ENCODE data around the gene ACSF3.

Gene ACSF3

DNA sequence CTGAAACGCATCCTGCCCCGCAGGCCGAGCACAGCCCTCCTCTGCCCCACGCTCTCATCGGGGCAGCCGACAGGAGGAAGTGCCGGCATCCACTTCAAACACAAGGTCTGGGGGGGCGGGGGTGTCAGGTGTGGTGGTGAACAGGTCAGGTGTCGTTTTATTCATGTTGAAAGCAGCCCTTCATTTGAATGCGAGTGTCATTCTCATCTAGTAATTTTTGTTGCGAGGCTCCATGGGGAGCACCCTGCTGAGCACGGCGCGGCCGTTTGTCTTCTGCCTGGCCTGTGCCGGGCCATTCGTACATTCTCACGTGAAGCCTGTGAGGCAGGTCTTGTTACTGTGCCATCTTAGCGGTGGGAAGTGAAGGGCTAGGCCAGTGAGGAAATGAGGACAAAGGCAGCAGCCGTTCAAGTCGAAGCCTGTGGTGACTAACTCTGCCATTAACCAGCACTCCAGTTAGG is 1.9 kb downstream of the ACSF3 start:
- DNase-seq: no peak

DNA sequence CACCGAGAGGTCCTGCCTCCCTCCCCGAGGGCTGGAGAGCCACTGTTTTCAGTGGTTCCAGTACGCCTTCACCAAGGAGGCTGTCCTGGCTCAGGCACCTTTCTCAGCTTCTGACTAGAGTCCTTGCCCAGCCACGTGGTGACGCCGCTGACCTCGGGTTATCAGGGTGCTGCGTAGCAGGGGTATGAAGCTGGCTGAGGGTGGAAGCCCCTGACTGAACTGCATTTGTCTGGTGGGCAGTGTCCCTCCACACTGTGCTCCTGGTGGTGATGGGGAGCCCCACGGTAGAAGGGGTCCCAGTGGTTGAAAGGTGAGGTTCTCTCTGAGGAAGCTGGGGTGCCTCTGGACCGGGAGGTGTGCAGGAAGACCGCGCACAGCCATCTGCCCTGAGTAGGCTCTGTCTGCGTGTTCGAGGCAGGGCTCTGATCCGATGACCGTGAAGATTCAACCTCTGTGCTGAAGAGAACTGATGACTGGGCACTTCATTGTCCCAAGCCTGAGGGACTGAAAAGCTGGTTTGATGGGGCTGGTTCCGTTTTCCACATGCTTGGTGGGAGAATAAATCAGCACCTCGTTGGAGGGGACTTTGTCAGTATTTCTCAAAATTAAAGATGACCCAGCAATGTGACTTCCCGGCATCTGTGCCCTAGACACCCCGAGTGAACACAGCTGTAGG is 2.5 kb downstream of the ACSF3 start:
- DNase-seq: no peak

- no peak for DNase-seq
Measured at GRCh38 chr16:89096768-89097391, 3.2 kb downstream of the ACSF3 start.

- DNase-seq: no peak
Measured at GRCh38 chr16:89097392-89097772, 3.7 kb downstream of the ACSF3 start.

DNA sequence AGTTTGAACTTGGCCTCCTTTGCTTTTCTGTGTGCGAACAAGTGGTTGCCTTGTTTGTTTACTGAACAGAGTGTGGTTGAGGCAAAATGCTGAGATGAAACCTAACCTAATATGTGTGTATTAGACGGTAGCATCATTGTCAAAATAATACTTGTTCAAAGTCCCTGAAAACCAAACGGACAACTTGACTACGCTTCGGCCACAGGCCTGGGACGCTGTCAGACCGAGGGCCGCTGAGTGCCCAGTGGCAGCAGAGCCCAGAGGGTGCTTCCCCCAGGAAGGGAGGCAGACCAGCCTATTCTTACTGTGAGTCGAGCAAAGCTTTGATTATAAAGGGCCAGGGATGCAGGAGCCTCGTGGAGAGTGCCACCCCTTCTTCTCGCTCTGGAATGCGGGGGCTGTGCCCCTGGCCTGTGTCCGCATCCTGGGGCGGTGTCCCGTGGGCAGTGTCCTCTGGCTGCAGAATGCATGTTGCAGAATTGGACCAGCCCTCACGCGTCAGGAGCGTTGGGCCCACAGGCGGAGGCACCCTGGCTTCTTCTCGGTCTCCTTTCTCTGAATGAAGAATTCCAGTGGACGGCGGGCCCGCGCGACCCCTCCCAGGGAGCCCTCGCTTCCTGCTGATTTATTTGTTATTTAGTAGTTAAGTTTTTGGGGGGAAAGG is 5.2 kb downstream of the ACSF3 start:
- DNase-seq: no peak

DNA sequence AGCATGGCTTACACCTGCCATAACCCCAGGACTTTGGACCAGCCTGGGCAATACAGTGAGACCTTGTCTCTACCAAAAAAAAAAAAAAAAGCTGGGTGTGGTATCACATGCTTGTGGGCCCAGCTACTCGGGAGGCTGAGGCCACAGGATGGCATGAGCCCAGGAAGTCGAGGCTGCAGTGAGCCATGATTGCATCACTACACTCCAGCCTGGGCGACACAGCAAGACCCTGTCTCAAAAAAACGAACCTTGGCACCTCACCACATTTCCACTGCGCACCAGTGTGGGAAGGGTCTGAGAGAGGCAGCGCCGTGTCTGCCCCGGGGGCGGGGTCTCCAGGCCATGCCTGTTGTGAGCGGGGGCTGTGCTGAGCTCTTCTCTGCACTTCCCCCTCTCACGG is 6.3 kb downstream of the ACSF3 start:
- peak; percentile 13 for DNase-seq

- DNase-seq: no peak
Measured at GRCh38 chr16:89100601-89101302, 7.1 kb downstream of the ACSF3 start.

DNA sequence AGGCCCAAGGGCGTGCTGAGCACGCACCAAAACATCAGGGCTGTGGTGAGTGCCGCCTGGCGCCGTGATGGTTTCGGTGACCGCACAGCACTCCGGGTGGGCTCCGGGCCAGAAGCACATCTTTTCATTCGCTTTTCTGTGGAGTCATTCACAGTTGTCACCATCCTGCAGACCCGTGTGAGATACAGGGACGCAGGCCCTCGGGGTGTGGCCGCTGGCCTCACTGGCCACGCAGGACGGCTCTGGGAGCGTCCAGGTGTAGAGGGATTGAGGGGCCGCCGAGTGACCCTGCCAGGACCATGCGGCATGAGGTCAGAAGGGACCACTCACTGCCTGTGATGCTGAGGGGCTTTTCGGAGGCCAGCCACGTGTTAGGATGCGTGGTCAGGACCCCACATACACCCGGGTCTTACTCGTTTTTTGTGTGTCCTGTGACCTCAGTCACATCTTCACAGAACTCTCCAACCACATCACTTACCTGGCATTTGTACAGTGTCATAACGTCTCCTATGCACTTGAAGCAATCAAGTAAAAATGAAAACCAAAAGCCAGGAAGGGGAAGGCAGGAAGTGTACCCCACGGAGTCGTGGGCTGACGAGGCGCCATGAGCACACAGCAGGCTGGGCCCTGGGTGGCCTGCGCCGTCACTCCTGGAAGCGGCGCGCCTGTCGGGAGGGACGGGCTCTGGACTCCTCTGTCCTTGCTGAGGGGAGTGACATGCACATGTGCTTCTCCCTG is 7.8 kb downstream of the ACSF3 start:
- no peak for DNase-seq

DNA sequence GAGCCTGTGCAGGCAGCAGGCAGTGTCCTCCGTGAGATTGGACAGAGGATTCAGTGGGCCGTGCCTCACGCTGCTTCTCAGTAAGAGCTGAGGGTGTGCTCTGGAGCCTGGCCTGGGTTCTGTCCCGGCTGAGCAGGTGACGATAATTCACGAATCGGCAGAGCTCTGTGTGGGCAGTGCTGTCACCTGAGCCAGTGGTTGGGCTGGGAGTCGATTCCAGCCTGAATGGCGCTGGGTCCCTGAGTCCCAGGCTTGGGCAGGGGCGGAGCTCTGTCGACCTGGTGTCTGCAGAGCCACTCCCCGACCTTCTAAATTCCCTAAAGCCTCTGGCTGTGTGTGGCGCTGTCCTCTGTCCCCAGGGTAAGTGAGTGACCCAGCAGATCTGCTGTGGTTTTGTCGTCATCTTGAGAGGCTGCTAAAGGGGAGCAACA is 8.4 kb downstream of the ACSF3 start:
- no peak for DNase-seq

- no peak for DNase-seq
Measured at GRCh38 chr16:89102481-89103073, 8.9 kb downstream of the ACSF3 start.

DNA sequence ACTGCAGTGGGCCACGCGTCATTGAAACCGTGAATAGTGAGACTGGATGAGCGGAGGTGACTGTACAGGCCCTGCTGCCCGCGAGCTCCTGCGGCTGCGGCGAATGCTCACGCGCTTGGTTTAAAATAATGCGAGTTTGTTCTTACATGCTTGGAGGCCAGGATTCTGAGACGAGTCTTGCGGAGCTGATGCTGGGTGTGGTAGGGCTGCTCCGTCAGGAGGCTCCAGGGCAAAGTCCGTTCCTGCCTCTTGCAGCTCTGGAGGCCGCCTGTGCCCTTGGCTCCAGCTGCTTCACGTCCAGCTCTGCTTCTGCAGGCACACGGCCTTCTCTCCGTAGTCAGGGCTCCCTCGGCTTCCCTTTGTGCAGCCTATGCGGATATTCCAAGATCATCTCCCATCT is 9.5 kb downstream of the ACSF3 start:
- DNase-seq: no peak

- no peak for DNase-seq
Measured at GRCh38 chr16:89103781-89104180, 10.1 kb downstream of the ACSF3 start.

GRCh38 chr16:89104303-89104702 is 10.7 kb downstream of the ACSF3 start:
- DNase-seq: no peak

GRCh38 chr16:89104930-89105571 is 11.4 kb downstream of the ACSF3 start:
- no peak for DNase-seq

- DNase-seq: no peak
Measured at GRCh38 chr16:89105599-89106151, 12.0 kb downstream of the ACSF3 start.

DNA sequence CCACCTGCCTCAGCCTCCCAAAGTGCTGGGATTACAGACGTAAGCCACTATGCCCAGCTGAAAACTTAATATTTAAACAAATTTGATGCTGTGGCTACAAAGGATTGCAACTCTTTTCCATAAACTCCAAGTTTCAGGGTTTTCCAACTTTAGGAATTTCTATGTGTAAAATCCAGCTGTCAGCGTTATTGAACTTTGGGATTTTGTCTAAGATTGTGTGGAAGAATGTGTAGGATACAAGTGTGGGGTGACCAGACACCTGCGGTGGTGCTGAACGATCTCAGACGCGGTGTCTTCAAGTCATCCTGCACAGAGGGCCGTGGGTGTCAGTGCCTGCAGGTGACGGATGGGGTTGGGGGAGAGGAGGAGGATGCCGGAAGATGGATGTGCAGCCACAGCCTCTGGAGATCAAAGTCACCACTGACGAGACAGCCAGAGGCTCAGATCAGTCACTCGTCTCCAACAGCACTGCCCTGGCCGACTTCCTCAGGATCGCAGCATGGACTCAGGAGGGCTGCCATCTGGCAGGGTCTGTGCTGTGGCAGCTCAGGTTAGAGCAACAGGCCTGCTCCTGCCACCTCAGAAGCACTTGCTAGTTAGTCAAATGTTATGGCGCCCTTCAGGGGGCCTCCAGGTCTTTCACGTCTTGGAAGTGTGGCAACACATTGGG is 13.0 kb downstream of the ACSF3 start:
- DNase-seq: no peak

GRCh38 chr16:89107203-89107582 is 13.5 kb downstream of the ACSF3 start:
- DNase-seq: no peak

DNA sequence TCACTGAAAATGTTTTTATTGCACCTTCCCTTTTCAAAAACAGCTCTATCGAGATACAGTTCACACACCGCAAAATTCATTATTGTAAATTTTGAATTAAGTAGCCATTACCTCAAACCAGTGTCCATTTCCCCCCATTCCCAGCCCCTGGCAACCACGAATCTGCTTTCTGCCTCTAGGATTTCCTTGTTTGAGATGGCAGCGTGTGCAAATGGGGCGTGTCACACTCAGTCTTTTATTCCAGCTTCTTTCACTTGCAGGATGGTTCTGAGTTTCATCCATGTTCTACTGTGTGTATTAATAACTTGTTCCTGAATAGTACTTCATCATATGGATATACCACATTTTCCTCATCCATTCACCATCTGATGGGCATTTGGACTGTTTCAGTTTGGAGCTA is 14.8 kb downstream of the ACSF3 start:
- DNase-seq: no peak

DNA sequence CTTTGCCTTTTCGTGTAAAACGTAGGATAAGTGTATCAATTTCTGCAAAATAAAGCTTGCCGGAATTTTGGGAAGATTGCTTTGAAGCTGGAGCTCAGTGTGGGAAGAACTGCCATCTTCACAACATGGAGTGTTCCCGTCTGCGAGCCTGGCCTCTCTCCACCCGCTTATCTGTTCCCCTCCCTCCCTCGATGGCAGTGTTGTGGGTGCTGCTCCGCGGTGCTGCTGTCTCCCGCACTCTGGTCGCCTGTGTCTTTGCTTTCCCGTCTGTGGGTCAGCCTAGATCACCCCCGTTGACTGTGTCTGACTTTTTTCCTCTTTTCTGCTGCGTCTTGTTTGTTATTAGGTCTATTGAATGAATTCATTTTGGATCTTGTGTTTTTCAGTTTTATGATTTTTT is 17.0 kb downstream of the ACSF3 start:
- no peak for DNase-seq

- DNase-seq: no peak
Measured at GRCh38 chr16:89111263-89111662, 17.6 kb downstream of the ACSF3 start.

Data from fibroblast of skin of back (primary cell).